Choroid plexus epithelial cell (primary cell): ENCODE measurements around the gene FBLN2.

Source experiments
- DNase-seq: peaks from one replicate; pipeline ENCODE4 v3.0.0-alpha.2; 2010; ENCODE audit warnings: low read depth
- H3K4me3 ChIP-seq: 2 replicates; pipeline ENCODE4 v1.5.1; 2011; ENCODE audit warnings: low read depth, mild to moderate bottlenecking, control low read depth, low read length, moderate library complexity
- TF ChIP-seq, protein P1 (sequence below): conservative IDR thresholded peaks from 2 replicates; pipeline ENCODE4 v1.5.1; 2011; ENCODE audit warnings: low read depth, mild to moderate bottlenecking, control low read depth, inconsistent platforms, low read length, moderate library complexity

The FBLN2 gene

GRCh38 chr3:13655061-13655913, 106.4 kb downstream of the FBLN2 start:
- TF ChIP-seq, protein P1, sequence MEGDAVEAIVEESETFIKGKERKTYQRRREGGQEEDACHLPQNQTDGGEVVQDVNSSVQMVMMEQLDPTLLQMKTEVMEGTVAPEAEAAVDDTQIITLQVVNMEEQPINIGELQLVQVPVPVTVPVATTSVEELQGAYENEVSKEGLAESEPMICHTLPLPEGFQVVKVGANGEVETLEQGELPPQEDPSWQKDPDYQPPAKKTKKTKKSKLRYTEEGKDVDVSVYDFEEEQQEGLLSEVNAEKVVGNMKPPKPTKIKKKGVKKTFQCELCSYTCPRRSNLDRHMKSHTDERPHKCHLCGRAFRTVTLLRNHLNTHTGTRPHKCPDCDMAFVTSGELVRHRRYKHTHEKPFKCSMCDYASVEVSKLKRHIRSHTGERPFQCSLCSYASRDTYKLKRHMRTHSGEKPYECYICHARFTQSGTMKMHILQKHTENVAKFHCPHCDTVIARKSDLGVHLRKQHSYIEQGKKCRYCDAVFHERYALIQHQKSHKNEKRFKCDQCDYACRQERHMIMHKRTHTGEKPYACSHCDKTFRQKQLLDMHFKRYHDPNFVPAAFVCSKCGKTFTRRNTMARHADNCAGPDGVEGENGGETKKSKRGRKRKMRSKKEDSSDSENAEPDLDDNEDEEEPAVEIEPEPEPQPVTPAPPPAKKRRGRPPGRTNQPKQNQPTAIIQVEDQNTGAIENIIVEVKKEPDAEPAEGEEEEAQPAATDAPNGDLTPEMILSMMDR, result no peak
- H3K4me3 ChIP-seq, result no peak overlapping the region
- DNase-seq, result peak; percentile 32

- DNase-seq, result no peak
- H3K4me3 ChIP-seq, result no peak overlapping the region
- TF ChIP-seq, protein P1, result no peak
These were observed 107.8 kb downstream of the FBLN2 start for GRCh38 chr3:13656584-13657301.

DNA sequence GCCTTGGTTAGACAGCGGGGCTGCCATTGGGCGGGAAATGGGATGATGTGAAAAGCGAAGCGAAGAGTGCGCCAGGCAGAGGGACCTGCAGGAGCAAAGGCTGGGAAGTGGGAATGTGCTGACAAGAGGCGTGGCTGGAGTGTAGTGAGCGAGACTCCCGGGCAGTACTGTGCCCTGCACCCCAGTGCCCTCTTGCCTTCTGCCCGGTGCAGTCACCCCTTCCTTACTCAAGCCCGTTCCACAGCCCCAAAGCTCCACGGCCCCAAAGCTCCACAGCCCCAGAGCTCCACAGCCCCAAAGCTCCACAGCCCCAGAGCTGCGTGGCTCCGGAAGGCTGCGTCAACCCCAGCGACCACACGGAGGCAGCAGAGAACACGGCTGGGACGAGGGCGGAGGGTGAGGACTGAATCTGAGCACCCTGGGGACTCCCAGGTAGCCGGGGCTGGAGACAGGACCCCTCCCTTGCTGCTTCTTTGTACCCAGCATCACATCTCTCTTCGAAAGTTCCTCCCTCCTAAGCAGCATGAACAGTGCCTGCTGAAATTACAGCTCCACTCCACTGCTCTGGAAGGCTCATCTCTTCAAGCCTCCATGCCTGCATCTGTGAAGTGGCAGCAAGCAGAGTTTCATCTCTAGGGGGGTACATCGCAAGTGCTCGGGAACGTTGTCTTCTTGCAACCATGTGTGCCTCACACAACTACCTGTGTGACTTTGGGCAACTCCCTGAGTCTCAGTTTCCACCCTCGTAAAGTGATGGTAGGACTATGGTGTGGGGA, 108.9 kb downstream of the FBLN2 start:
- DNase-seq, result peak; percentile 60
- H3K4me3 ChIP-seq, result no peak overlapping the region
- TF ChIP-seq, protein P1, result peak; percentile 96

DNA sequence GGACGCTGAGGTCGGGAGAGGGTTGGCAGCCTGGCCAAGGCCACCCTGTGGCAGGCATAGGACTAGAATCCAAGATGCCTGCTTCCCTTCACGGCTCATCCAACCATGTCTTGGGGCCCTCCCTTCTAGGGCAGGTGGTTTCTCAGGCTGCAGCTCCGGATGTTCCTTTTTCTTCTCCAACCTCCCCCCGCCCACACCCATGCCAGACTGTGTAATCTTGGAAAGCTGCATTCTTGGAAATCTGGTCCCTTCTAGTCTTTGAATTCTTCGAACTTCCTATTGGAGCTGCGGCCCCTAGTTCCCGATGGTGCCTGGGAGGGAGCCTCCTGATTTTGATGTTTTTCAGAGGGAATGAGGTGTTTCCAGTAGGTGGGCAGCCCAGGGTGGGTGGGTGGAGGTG, 109.8 kb downstream of the FBLN2 start:
- DNase-seq, result no peak
- no peak overlapping the region for H3K4me3 ChIP-seq
- TF ChIP-seq, protein P1, result no peak

DNA sequence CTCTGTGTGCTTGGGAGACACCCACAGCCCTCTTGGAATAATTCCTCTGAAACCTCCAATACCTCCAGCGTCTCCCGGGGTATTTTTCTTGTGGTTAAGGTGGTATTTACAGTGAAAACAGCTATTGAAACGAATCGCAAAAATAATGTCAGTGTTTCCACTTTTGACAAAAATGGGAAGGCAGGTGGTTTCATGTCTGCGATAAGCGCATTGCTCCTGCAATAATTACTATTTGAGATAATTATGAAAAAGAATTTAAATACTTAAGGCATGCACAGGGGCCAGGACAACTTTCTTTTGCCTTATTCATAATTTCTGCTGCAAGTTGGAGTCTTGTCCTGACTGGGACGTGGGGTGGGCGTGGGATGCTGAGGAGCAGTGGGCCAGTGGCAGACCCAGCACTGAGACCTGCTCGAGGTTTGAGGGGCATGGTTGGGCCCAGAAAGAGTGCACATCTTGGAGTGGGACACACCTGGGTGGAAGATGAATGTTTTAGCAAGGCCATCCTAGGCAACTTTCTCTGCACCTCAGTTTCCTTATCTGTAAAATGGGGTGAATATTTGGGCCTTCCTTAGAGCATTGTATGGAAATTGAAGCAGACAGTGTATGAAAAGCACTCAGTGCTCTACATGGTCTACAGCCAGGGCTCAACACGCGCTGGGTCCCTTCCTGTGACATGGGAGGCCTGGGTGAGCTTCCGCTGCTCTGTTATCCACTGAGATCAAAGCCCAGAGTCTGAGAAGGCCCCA, 110.5 kb downstream of the FBLN2 start:
- no peak overlapping the region for H3K4me3 ChIP-seq
- DNase-seq, result no peak
- TF ChIP-seq, protein P1, result no peak
